Ectodermal cell (in vitro differentiated cells): Measurements from ENCODE around the gene TTLL10.

Experiments
- H3K27ac ChIP-seq: 2 replicates; pipeline ENCODE4 v1.7.0; 2013; ENCODE audit warnings: mild to moderate bottlenecking, low read depth, low read length; ENCODE audit not compliant: insufficient read depth, poor library complexity, severe bottlenecking
- H3K27me3 ChIP-seq: 2 replicates; pipeline ENCODE4 v1.7.0; 2013; ENCODE audit warnings: mild to moderate bottlenecking, low read length; ENCODE audit not compliant: insufficient read depth, control insufficient read depth, poor library complexity, severe bottlenecking
- H3K36me3 ChIP-seq: one replicate; pipeline ENCODE4 v1.7.0; 2013; ENCODE audit warnings: low read length; ENCODE audit not compliant: control insufficient read depth, insufficient read depth
- H3K4me1 ChIP-seq: one replicate; pipeline ENCODE4 v1.7.0; 2013; ENCODE audit warnings: low read length; ENCODE audit not compliant: control insufficient read depth, insufficient read depth
- H3K4me3 ChIP-seq: 2 replicates; pipeline ENCODE4 v1.7.0; 2013; ENCODE audit warnings: low read depth, low read length, control low read depth; ENCODE audit not compliant: insufficient read depth
- H3K9me3 ChIP-seq: 2 replicates; pipeline ENCODE4 v1.7.0; 2013; ENCODE audit warnings: mild to moderate bottlenecking, low read length, moderate library complexity; ENCODE audit not compliant: control insufficient read depth
- WGBS, 2 experiments: methylation state at CpG; one replicate each; pipeline ENCODE4 v1.1.7; 2013; ENCODE audit warnings: missing lambda C conversion rate in 2 of 2; 5-methylcytosine and 5-hydroxymethylcytosine counted together

TTLL10 gene

GRCh38 chr1:1200876-1201810, 27.5 kb downstream of the TTLL10 start:
- H3K4me1 ChIP-seq: peaks cover 3% of the 10 kb centered on the region
- no peaks in the 10 kb centered on the region for H3K9me3 ChIP-seq
- H3K36me3 ChIP-seq: no peaks in the 10 kb centered on the region
- 3% methylated on average over 109 of the region's 109 CpGs for WGBS, 2 experiments
- H3K4me3 ChIP-seq: peak overlapping the region; percentile 33
- H3K27ac ChIP-seq: no peak overlapping the region
- peaks cover 58% of the 10 kb centered on the region for H3K27me3 ChIP-seq

DNA sequence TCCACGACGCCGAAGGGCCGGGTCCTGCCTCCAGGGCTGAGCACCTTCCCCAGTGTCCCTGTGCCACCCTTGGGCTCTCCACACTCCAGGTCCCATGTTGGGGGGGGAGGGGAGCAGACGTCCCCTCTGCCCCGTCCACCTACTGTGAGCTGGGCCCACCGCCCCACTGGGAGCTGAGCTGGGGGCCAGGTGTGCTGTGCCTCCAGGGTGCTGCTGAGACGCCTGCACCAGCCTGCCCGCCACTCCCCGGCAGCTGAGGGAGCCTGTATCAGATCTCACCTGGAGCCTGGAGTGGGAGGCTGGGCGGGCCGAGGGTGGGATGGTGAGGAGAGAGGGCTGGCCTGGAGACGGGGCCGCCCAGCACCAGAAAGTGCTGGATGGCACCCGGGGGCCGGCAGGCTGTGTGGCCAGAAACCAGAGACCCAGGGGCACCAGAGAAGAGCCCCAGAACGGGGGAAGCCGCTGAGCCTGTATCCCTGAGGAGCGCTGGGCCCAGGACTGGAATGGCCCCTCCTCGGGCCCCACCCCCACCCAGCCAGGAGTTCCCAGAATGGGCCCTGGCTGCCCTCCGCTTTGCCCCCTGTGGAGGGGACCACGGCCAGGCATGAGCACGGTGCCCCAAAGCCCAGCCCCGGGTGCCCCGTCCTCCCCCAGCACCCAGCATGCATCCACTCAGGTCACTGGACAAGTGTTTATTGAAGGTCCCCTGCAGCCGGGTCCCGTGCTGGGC, 29.3 kb downstream of the TTLL10 start:
- H3K4me3 ChIP-seq: no peak overlapping the region
- H3K9me3 ChIP-seq: no peaks in the 10 kb centered on the region
- 78 to 79% methylated on average over 27 of the region's 27 CpGs for WGBS, 2 experiments
- H3K27me3 ChIP-seq: peaks cover 74% of the 10 kb centered on the region
- no peaks in the 10 kb centered on the region for H3K36me3 ChIP-seq
- no peak overlapping the region for H3K27ac ChIP-seq
- peaks cover 8% of the 10 kb centered on the region for H3K4me1 ChIP-seq

DNA sequence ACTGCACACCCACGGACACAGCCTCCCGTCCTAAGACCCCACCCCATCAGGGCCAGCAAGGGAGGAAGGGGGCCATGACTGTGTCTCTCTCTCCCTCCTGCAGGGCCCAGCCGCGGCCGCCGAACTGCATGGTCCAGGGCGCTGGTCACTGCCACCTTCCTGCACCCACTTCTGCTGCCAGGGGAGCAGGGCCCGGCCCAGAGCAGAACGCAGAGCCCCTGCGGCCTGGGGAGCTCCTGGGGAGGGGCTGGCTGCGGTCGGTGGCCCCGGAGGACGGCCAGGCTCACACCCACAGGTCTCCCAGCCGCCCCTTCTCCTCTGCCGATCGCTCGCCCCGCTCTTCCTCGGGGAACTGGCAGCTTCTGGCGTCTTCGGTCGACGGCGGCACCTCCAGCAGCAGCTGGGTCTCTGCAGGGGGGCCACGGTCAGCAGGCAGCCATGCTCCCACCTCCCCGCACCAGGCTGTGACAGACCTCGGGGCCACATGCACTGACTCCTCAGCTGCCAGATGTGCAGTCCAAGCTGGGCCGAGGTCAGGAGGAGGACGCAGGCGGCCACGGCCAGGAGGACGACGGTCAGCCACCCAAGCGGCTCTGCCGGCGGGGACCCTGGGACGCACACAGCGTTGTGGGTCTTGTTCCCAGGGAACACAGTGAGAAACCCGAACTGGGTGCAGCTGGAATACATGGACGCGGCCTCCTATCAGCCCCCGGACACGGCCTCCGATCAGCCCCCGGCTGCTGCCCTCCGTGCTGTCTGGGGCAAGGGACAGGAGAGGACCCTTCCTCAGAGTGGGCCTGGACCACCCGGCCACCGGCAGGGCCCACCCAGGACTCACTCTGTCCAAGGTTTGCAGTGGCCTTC, 30.1 kb downstream of the TTLL10 start:
- Histone ChIP-seq H3K27ac (no peak overlapping the region), H3K27me3 (peaks cover 74% of the 10 kb centered on the region), H3K9me3 (no peaks in the 10 kb centered on the region), H3K4me3 (no peak overlapping the region), H3K36me3 (no peaks in the 10 kb centered on the region), H3K4me1 (peaks cover 8% of the 10 kb centered on the region)
- WGBS, 2 experiments: 85 to 86% methylated on average over 49 of the region's 49 CpGs

DNA sequence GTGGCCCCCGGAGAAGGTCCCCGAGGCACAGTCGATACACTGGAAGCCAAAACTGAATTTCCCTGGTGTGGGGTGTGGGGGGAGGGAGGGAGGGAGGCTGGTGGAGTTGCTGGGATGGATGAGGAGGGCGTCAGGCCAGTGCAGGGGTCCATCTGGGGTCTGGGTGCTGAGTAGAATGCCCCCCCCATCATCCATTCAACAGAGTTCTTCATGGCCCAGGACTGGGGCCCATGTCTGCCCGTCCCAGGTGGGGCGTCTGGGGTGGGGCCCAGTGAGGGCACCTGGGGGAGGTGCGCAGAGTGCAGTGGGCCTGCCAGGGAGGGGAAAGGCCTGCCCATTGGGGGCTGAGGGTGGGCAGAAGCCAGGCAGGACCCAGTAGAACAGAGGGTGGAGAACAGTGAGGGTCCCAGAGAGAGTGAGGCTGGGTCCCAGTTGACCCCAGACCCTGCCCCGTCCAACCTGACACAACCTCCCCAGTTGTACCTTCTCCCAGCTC, 30.8 kb downstream of the TTLL10 start:
- Histone ChIP-seq H3K9me3 (no peaks in the 10 kb centered on the region), H3K27ac (no peak overlapping the region), H3K27me3 (peaks cover 70% of the 10 kb centered on the region), H3K4me3 (no peak overlapping the region), H3K36me3 (no peaks in the 10 kb centered on the region), H3K4me1 (peaks cover 8% of the 10 kb centered on the region)
- 91 to 93% methylated on average over 8 of the region's 8 CpGs for WGBS, 2 experiments

- Histone ChIP-seq H3K9me3 (no peaks in the 10 kb centered on the region), H3K27me3 (peaks cover 69% of the 10 kb centered on the region), H3K4me1 (peaks cover 8% of the 10 kb centered on the region), H3K27ac (no peak overlapping the region), H3K36me3 (no peaks in the 10 kb centered on the region), H3K4me3 (no peak overlapping the region)
- 88 to 90% methylated on average over 19 of the region's 19 CpGs for WGBS, 2 experiments
These were observed 31.5 kb downstream of the TTLL10 start for GRCh38 chr1:1204998-1205768.

GRCh38 chr1:1205769-1206375, 32.2 kb downstream of the TTLL10 start:
- Histone ChIP-seq H3K27me3 (peaks cover 62% of the 10 kb centered on the region), H3K36me3 (no peaks in the 10 kb centered on the region), H3K27ac (no peak overlapping the region), H3K4me3 (peak overlapping the region; percentile 23), H3K4me1 (peaks cover 8% of the 10 kb centered on the region), H3K9me3 (no peaks in the 10 kb centered on the region)
- 33% methylated on average over 31 of the region's 31 CpGs for WGBS, 2 experiments

DNA sequence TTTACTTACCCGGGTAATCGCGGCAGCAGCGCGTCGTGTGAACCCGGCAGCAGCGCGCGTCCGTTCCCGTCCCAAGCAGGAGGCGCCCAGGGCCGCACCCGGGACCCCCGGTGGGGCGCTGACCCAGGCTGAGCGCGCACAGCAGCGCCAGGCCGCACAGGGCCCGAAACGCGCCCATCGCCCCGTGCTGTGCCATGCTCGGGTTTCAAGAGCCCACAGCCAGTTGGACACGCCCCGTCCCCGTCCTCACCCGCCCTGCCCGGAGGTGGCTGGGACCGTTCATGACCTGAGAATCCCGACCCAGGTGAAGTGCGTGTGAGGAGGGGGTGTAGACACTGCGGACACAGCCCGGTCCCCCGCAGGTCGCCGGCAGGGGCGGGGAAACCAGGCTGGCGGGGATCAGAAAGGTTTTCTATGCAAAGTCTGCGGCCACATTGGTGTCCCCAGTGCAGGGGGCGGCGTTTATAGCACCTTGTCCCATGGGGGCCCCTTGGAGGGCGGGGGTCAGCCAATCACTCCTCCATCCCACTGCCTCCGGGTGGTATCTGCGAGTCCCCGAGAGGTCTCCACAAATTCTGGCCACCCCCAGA, 32.8 kb downstream of the TTLL10 start, which contains the start of gene TNFRSF18:
TNFRSF18 (minus strand) TSS at position 217 of the 590 bp plus-strand sequence; CDS start at position 196, 21 bp downstream.
- 10% methylated on average over 49 of the region's 49 CpGs for WGBS, 2 experiments

DNA sequence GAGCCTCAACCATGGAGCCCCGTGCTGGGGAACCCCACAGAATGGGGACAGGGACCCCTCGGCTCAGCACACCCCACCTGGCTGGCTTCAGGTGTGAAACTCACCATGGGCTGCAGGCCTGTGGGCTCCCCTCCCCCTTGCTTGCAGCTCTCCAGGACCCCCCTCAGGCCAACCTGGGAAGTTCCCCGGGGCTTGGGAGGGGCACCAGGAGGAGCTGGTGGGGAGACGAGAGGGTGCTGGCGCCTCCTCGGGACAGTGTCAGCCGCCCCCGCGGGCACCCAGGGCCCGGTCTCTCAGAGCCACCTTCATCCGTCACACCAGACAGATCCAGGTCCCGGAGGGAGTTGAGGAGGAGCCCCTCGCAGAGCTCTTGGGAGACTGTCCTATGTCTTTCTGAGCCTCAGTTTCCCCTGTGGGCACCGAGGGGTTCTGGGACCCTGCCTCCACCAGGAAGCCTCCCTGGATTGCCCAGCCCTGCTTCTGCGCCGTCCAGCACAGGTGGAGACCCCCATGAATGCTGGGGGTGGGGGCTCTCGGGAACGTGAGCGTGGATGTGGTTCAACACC, 33.4 kb downstream of the TTLL10 start:
- Histone ChIP-seq H3K4me1 (peaks cover 8% of the 10 kb centered on the region), H3K27ac (no peak overlapping the region), H3K9me3 (no peaks in the 10 kb centered on the region), H3K27me3 (peaks cover 53% of the 10 kb centered on the region), H3K4me3 (no peak overlapping the region), H3K36me3 (no peaks in the 10 kb centered on the region)
- WGBS, 2 experiments: 81 to 83% methylated on average over 19 of the region's 19 CpGs

More for the DNA sequence above, 32.8 kb downstream of the TTLL10 start, which contains the start of gene TNFRSF18:
- no peaks in the 10 kb centered on the region for H3K9me3 ChIP-seq
- peaks cover 8% of the 10 kb centered on the region for H3K4me1 ChIP-seq
- no peak within 1 kb of the TSS for H3K27ac ChIP-seq
- no peaks in the 10 kb centered on the region for H3K36me3 ChIP-seq
- H3K4me3 ChIP-seq: peak within 1 kb of the TSS; percentile 23
- peaks cover 56% of the 10 kb centered on the region for H3K27me3 ChIP-seq
